IMR-90 (cell line): ENCODE measurements around the gene KIF3B. TPM values are rescaled to one million over a fixed set of nuclear protein-coding genes. Genes with fewer than 3 reads are reported as not detected.

Experiments used
- ATAC-seq: fragments of 200-7000 bp; cut with Tn5 transposase; 2 replicates; pipeline ENCODE4 v1.9.1; 2020; ENCODE audit warnings: low read depth, mild to moderate bottlenecking, moderate library complexity
- BruUV-seq: library from RNA; stranded (reverse); fragments of 400-500 nt; replicated peaks from 2 replicates; lab custom pipeline; 2021; lab: Mats Ljungman, UMichigan
- CTCF ChIA-PET: fragments of 300-600 bp; formaldehyde crosslinking; extraction: SDS; loops from one replicate; lab custom pipeline; 2021; ENCODE audit warnings: antibody characterized with exemption; lab: Yijun Ruan, JAX
- POLR2A ChIA-PET: fragments of 300-600 bp; sonication (Branson Sonifier 250); formaldehyde crosslinking; loops from one replicate; lab custom pipeline; 2022; ENCODE audit warnings: antibody characterized with exemption; ENCODE audit not compliant: unreplicated experiment; lab: Charles Lee
- DNase-seq: peaks from one replicate; pipeline ENCODE4 v3.0.0; 2013
- H2AFZ ChIP-seq: replicated peaks from 2 replicates; pipeline ENCODE3; 2013; ENCODE audit warnings: low read length, mild to moderate bottlenecking; ENCODE audit not compliant: poor library complexity
- H2AK5ac ChIP-seq: 2 replicates; pipeline ENCODE4 v1.6.1; 2013; ENCODE audit warnings: low read depth, low read length, inconsistent platforms
- H2AK9ac ChIP-seq: replicated peaks from 2 replicates; pipeline ENCODE3; 2013; ENCODE audit warnings: mild to moderate bottlenecking, low read depth, low read length, moderate library complexity; ENCODE audit not compliant: poor library complexity
- H2BK120ac ChIP-seq: 2 replicates; pipeline ENCODE4 v1.6.1; 2013; ENCODE audit warnings: low read depth, low read length, inconsistent platforms
- H2BK15ac ChIP-seq: 3 replicates; pipeline ENCODE4 v1.6.1; 2013; ENCODE audit warnings: low read depth, low read length, inconsistent platforms
- H2BK20ac ChIP-seq: 2 replicates; pipeline ENCODE4 v1.6.1; 2013; ENCODE audit warnings: low read depth, mild to moderate bottlenecking, inconsistent platforms, low read length, moderate library complexity
- H2BK5ac ChIP-seq: 2 replicates; pipeline ENCODE4 v1.6.1; 2013; ENCODE audit warnings: mild to moderate bottlenecking, low read depth, low read length, inconsistent platforms; ENCODE audit not compliant: poor library complexity, severe bottlenecking
- H3K14ac ChIP-seq: replicated peaks from 2 replicates; pipeline ENCODE4 v1.6.1; 2013; ENCODE audit warnings: low read depth, low read length, inconsistent platforms
- H3K18ac ChIP-seq: 2 replicates; pipeline ENCODE4 v1.6.1; 2013; ENCODE audit warnings: low read depth, low read length, control low read depth
- H3K23ac ChIP-seq: 2 replicates; pipeline ENCODE4 v1.6.1; 2013; ENCODE audit warnings: low read depth, low read length, inconsistent platforms
- H3K27ac ChIP-seq: 2 replicates; pipeline ENCODE4 v1.5.1; 2013; ENCODE audit warnings: mild to moderate bottlenecking, control low read depth, low read length; ENCODE audit not compliant: insufficient read depth
- H3K27me3 ChIP-seq: 2 replicates; pipeline ENCODE4 v1.6.1; 2013; ENCODE audit warnings: low read length; ENCODE audit not compliant: control insufficient read depth, insufficient read depth
- H3K36me3 ChIP-seq: 2 replicates; pipeline ENCODE4 v1.6.1; 2013; ENCODE audit warnings: low read length, mixed read lengths; ENCODE audit not compliant: control insufficient read depth, insufficient read depth
- H3K4ac ChIP-seq: 2 replicates; pipeline ENCODE4 v1.6.1; 2013; ENCODE audit warnings: low read depth, low read length, inconsistent platforms
- H3K4me1 ChIP-seq: 2 replicates; pipeline ENCODE4 v1.6.1; 2013; ENCODE audit warnings: low read length, mixed read lengths; ENCODE audit not compliant: control insufficient read depth, insufficient read depth
- H3K4me2 ChIP-seq: 2 replicates; pipeline ENCODE4 v1.6.1; 2013; ENCODE audit warnings: low read depth, mild to moderate bottlenecking, control low read depth, low read length, moderate library complexity
- H3K4me3 ChIP-seq: 2 replicates; pipeline ENCODE4 v1.5.1; 2013; ENCODE audit warnings: low read depth, mild to moderate bottlenecking, control low read depth, low read length, moderate library complexity; ENCODE audit not compliant: insufficient read depth
- H3K56ac ChIP-seq: 2 replicates; pipeline ENCODE4 v1.6.1; 2013; ENCODE audit warnings: low read length, inconsistent platforms; ENCODE audit not compliant: insufficient read depth; ENCODE audit errors: extremely low read depth
- H3K79me1 ChIP-seq, 2 experiments: 2 replicates each; pipeline ENCODE4 v1.6.1; 2013; ENCODE audit warnings: low read length in 2 of 2, inconsistent platforms in 1 of 2, low read depth in 1 of 2
- H3K9ac ChIP-seq: 2 replicates; pipeline ENCODE4 v1.6.1; 2013; ENCODE audit warnings: low read depth, low read length, control low read depth
- H3K9me1 ChIP-seq: 2 replicates; pipeline ENCODE4 v1.6.1; 2013; ENCODE audit warnings: low read length, inconsistent platforms; ENCODE audit not compliant: insufficient read depth
- H3K9me3 ChIP-seq: 2 replicates; pipeline ENCODE4 v1.6.1; 2013; ENCODE audit warnings: low read length; ENCODE audit not compliant: control insufficient read depth, insufficient read depth
- H4K20me1 ChIP-seq: 2 replicates; pipeline ENCODE4 v1.6.1; 2013; ENCODE audit warnings: low read length, inconsistent platforms; ENCODE audit not compliant: insufficient read depth
- H4K5ac ChIP-seq: 2 replicates; pipeline ENCODE4 v1.6.1; 2013; ENCODE audit warnings: mild to moderate bottlenecking, low read depth, low read length, control low read depth
- H4K8ac ChIP-seq, 2 experiments: 2 replicates each; pipeline ENCODE4 v1.6.1; 2013; ENCODE audit warnings: low read depth in 2 of 2, low read length in 2 of 2, control low read depth in 1 of 2, inconsistent platforms in 1 of 2
- H4K91ac ChIP-seq: 2 replicates; pipeline ENCODE4 v1.6.1; 2013; ENCODE audit warnings: low read depth, low read length, inconsistent platforms; ENCODE audit not compliant: insufficient read depth
- NFE2L2 ChIP-seq: fragments of 150-350 bp; IDR thresholded peaks from 2 replicates; pipeline ENCODE4 v1.6.1; 2016; ENCODE audit warnings: low read depth, mild to moderate bottlenecking, low read length
- WGBS, 2 experiments: methylation state at CpG; one replicate each; pipeline versions ENCODE4 v1.1.5 to v1.1.7; 2013; ENCODE audit warnings: missing lambda C conversion rate in 2 of 2; ENCODE audit not compliant: insufficient read length in 1 of 2; ENCODE audit errors: extremely low coverage in 2 of 2; 5-methylcytosine and 5-hydroxymethylcytosine counted together
- dilution Hi-C: fragments of 300-500 bp; cut with HindIII; formaldehyde crosslinking; loops from one replicate; pipeline ENCODE4 v1.14.3; 2018; ENCODE audit warnings: low sequenced_read_pairs; ENCODE audit not compliant: unreplicated experiment
- in situ Hi-C: fragments of 300-500 bp; cut with MboI; formaldehyde crosslinking; loops from 3 replicates; pipeline ENCODE4 v1.14.3; 2019; ENCODE audit warnings: low sequenced_read_pairs, inconsistent platforms, mixed read lengths
- intact Hi-C: fragments of 100-400 bp; cut with micrococcal nuclease; formaldehyde crosslinking; loops from 2 replicates; pipeline ENCODE4 v1.10.0; 2022
- polyA plus RNA-seq, 3 experiments: library from polyadenylated mRNA; depleted of rRNA; stranded (reverse); fragments of >200 nt; gene quantifications; 2 replicates each; pipeline ENCODE4 v1.2.3, GENCODE V29; 2012; ENCODE audit warnings: low replicate concordance in 1 of 3
- total RNA-seq: library from RNA; depleted of rRNA; stranded (reverse); fragments of >200 nt; gene quantifications from 2 replicates; pipeline ENCODE4 v1.2.3, GENCODE V29; 2012
- TF ChIP-seq, protein P1 (sequence below): fragments of 150-350 bp; IDR thresholded peaks from 2 replicates; pipeline ENCODE4 v1.6.1; 2017; ENCODE audit warnings: mild to moderate bottlenecking, antibody characterized with exemption, low read length, low read depth

Gene KIF3B
- total and polyA plus RNA-seq, 2 of the 4 experiments (the other 2 are of a cell fraction) = 17.1 to 28.1 TPM

DNA sequence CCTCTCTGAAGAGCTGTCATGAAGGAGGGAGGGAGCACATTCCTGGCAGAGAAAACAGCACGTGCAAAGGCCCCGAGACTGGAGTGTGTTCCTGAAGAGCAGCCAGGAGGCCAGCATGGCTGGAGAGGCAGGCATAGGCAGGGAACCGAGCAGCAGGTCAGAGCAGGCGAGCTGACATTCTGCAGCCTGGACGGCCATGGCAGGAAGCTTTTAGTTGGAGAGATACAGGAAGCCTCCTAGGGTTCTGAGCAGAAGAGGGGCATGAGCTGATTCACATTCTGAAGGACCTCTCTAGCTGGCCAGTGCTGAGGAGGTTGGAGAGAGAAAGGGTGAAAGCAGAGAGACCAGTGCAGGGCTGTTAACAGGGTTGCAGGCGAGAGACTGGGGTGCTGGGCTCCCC is 40.0 kb upstream of the KIF3B start:
- Histone ChIP-seq H3K4me3 (no peak overlapping the region), H2BK20ac (no peak overlapping the region), H3K18ac (no peak overlapping the region), H3K4me2 (no peak overlapping the region), H3K36me3 (peaks cover 31% of the 10 kb centered on the region), H2BK5ac (no peak overlapping the region), H2AK9ac (no peak overlapping the region), H2BK15ac (no peak overlapping the region), H3K9me3 (no peaks in the 10 kb centered on the region), H3K9ac (no peak overlapping the region), H4K91ac (no peak overlapping the region), H3K56ac (no peak overlapping the region), H4K20me1 (no peaks in the 10 kb centered on the region), H3K4ac (no peak overlapping the region), H3K27me3 (no peaks in the 10 kb centered on the region), H2BK120ac (no peak overlapping the region), H3K79me1 (peaks cover 0 to 4% of the 10 kb centered on the region in 2 experiments; a peak in 1 of 4 replicates), H3K4me1 (peaks cover 4% of the 10 kb centered on the region; the same call in 1 of the 2 replicates), H3K9me1 (no peaks in the 10 kb centered on the region), H3K23ac (no peak overlapping the region), H2AFZ (no peak overlapping the region), H3K27ac (peak overlapping the region; percentile 8; the same call in 1 of the 2 replicates), H2AK5ac (no peak overlapping the region), H4K8ac (no peak overlapping the region), H3K14ac (no peak overlapping the region), H4K5ac (no peak overlapping the region; the same call in 1 of the 2 replicates)
- intact Hi-C loops = no loop called here
- in situ Hi-C loops = no loop called here
- 90% methylated on average over 5 of the region's 6 CpGs; no CpG with 5 or more reads in 1 of the 2 experiments for WGBS, 2 experiments
- no peak for DNase-seq
- no peak for TF ChIP-seq NFE2L2
- TF ChIP-seq, protein P1, sequence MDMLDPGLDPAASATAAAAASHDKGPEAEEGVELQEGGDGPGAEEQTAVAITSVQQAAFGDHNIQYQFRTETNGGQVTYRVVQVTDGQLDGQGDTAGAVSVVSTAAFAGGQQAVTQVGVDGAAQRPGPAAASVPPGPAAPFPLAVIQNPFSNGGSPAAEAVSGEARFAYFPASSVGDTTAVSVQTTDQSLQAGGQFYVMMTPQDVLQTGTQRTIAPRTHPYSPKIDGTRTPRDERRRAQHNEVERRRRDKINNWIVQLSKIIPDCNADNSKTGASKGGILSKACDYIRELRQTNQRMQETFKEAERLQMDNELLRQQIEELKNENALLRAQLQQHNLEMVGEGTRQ = no peak
- POLR2A ChIA-PET = no interaction called here
- dilution Hi-C loops = no loop called here
- CTCF ChIA-PET = no interaction called here
- ATAC-seq = peak; percentile 78
- no TSS peak for BruUV-seq
